ENCODE data around the gene GEMIN8. TPM values are rescaled to one million over a fixed set of nuclear protein-coding genes. Genes with fewer than 3 reads are reported as not detected.

The GEMIN8 gene
- total and polyA plus RNA-seq, 2 donors from 2014 or later: 25.4 to 30.0 TPM

DNA sequence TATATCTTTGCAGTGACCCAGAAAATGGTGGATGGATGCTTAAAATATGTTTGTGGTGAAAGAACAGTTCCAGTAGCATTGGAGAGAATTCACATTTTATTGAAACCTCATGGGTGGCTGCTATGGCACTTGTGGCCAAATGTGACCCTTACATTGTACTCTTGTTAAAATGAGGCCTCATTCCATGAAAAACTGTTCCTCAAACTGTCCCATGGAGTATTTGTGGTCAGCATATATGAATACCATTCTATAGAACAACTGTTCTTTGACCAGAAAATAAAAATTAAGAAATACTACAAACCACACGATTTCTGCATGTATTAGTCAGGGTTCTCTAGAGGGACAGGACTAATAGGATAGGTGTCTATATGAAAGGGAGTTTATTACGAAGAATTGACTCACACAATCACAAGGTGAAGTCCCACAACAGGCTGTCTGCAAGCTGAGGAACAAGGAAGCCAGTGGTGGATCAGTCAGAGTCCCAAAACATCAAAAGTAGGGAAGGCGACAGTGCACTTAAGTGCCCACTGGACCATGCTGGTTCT lies 35.1 kb downstream of the GEMIN8 start:
- H3K4me1 ChIP-seq (ENCODE audit: control insufficient read depth in 2 of 3, insufficient read depth in 2 of 3, low read depth in 1 of 3, low read length in 3 of 3): no peaks in the 10 kb centered on the region
- no peak overlapping the region for H3K9ac ChIP-seq (ENCODE audit: low read length in 3 of 3)
- no peaks in the 10 kb centered on the region for H3K36me3 ChIP-seq (ENCODE audit: control insufficient read depth in 2 of 3, insufficient read depth in 3 of 3, low read length in 3 of 3)
- DNase-seq: no peak
- peaks cover 7% of the 10 kb centered on the region for H3K27me3 ChIP-seq (ENCODE audit: control insufficient read depth, insufficient read depth, low read length)
- no peak for FAIRE-seq
- H3K4me3 ChIP-seq (ENCODE audit: low read length in 3 of 3): no peak overlapping the region
- peaks cover 0 to 1% (median 0%) of the 10 kb centered on the region in 3 donors for H3K9me3 ChIP-seq (ENCODE audit: control insufficient read depth in 2 of 3, insufficient read depth in 1 of 3, low read length in 3 of 3)
- H3K27ac ChIP-seq (ENCODE audit: low read depth in 2 of 2, low read length in 2 of 2): no peak overlapping the region
- TF ChIP-seq, protein P1, sequence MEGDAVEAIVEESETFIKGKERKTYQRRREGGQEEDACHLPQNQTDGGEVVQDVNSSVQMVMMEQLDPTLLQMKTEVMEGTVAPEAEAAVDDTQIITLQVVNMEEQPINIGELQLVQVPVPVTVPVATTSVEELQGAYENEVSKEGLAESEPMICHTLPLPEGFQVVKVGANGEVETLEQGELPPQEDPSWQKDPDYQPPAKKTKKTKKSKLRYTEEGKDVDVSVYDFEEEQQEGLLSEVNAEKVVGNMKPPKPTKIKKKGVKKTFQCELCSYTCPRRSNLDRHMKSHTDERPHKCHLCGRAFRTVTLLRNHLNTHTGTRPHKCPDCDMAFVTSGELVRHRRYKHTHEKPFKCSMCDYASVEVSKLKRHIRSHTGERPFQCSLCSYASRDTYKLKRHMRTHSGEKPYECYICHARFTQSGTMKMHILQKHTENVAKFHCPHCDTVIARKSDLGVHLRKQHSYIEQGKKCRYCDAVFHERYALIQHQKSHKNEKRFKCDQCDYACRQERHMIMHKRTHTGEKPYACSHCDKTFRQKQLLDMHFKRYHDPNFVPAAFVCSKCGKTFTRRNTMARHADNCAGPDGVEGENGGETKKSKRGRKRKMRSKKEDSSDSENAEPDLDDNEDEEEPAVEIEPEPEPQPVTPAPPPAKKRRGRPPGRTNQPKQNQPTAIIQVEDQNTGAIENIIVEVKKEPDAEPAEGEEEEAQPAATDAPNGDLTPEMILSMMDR (IDR thresholded peaks at IDR 0.05; ENCODE audit: borderline replicate concordance, extremely low read depth, insufficient read depth): no peak
- intact Hi-C loops (cut with DNase I): no loop called here

- intact Hi-C loops (cut with DNase I): no loop called here
- TF ChIP-seq, protein P1 (IDR thresholded peaks at IDR 0.05; ENCODE audit: borderline replicate concordance, extremely low read depth, insufficient read depth): no peak
- H3K4me1 ChIP-seq (ENCODE audit: control insufficient read depth in 2 of 3, insufficient read depth in 2 of 3, low read depth in 1 of 3, low read length in 3 of 3): no peaks in the 10 kb centered on the region
Observed at GRCh38 chrX:13994104-13994503, 35.6 kb downstream of the GEMIN8 start.

DNA sequence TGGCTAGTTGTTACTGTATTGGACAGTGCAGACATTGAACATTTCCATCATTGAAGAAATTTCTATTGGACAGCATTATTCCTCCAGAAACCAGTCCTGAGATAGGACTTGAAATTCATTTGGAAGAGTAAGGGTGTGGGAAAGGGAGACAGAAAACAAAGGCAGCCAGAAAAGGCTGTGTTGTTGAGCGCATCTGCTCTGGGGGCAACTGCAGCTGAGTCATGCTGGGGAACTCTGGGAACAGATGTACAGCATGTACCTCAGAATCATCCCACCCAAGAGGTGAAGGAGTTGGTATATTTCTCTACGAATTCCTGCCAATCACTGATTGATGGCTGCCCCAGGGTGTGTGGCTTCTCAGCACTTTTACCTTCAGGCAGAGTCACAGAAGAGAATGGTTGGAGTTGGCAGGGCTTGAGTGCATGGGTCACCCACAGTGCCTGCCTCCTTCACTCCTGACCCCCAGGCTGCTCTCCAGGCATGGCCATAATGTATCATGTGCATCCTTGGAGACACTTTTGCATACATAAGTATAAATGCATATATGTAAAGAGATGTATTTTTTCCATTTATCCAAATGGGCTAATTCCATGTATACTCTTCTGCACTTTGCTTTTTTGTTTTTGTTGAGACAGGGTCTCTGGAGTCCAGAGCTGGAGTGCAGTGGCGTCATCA lies 39.4 kb downstream of the GEMIN8 start:
- no peaks in the 10 kb centered on the region for H3K36me3 ChIP-seq (ENCODE audit: control insufficient read depth in 2 of 3, insufficient read depth in 3 of 3, low read length in 3 of 3)
- H3K9me3 ChIP-seq (ENCODE audit: control insufficient read depth in 2 of 3, insufficient read depth in 1 of 3, low read length in 3 of 3): peaks cover 0 to under 1% (median 0%) of the 10 kb centered on the region in 3 donors
- intact Hi-C loops (cut with DNase I): no loop called here
- DNase-seq (no peak), FAIRE-seq (no peak)
- no peak overlapping the region for H3K4me3 ChIP-seq (ENCODE audit: low read length in 3 of 3)
- no peaks in the 10 kb centered on the region for H3K4me1 ChIP-seq (ENCODE audit: control insufficient read depth in 2 of 3, insufficient read depth in 2 of 3, low read depth in 1 of 3, low read length in 3 of 3)
- H3K9ac ChIP-seq (ENCODE audit: low read length in 3 of 3): no peak overlapping the region
- no peak overlapping the region for H3K27ac ChIP-seq (ENCODE audit: low read depth in 2 of 2, low read length in 2 of 2)
- TF ChIP-seq, protein P1 (IDR thresholded peaks at IDR 0.05; ENCODE audit: borderline replicate concordance, extremely low read depth, insufficient read depth): no peak
- H3K27me3 ChIP-seq (ENCODE audit: control insufficient read depth, insufficient read depth, low read length): peaks cover 8% of the 10 kb centered on the region

More at GRCh38 chrX:13994104-13994503, 35.6 kb downstream of the GEMIN8 start:
- DNase-seq (no peak), FAIRE-seq (no peak)
- Histone ChIP-seq H3K9me3 (ENCODE audit: control insufficient read depth in 2 of 3, insufficient read depth in 1 of 3, low read length in 3 of 3) (peaks cover 0 to 1% (median 0%) of the 10 kb centered on the region in 3 donors), H3K36me3 (ENCODE audit: control insufficient read depth in 2 of 3, insufficient read depth in 3 of 3, low read length in 3 of 3) (no peaks in the 10 kb centered on the region), H3K9ac (ENCODE audit: low read length in 3 of 3) (no peak overlapping the region), H3K27me3 (ENCODE audit: control insufficient read depth, insufficient read depth, low read length) (peaks cover 7% of the 10 kb centered on the region), H3K27ac (ENCODE audit: low read depth in 2 of 2, low read length in 2 of 2) (no peak overlapping the region), H3K4me3 (ENCODE audit: low read length in 3 of 3) (no peak overlapping the region)
